ENCODE data around the gene DYSF. TPM values are rescaled to one million over a fixed set of nuclear protein-coding genes. Genes with fewer than 3 reads are reported as not detected.

Gene DYSF
- total RNA-seq, 2 donors from 2014 or later = 0.23 to 0.30 TPM

- Mint-ChIP-seq H3K9me3 (no peaks in the 10 kb centered on the region), H3K36me3 (no peaks in the 10 kb centered on the region), H3K27ac (no peak overlapping the region)
- DNase-seq (ENCODE audit: low spot score in 2 of 2) (no peak), ATAC-seq (no peak)
Measured at GRCh38 chr2:71465356-71465755, 12.0 kb downstream of the DYSF start.

- no peak for DNase-seq (ENCODE audit: low spot score in 2 of 2)
- no peaks in the 10 kb centered on the region for H3K9me3 Mint-ChIP-seq
- H3K36me3 Mint-ChIP-seq = no peaks in the 10 kb centered on the region
- H3K27ac Mint-ChIP-seq = no peak overlapping the region
- no peak for ATAC-seq
Measured at GRCh38 chr2:71465961-71466300, 12.6 kb downstream of the DYSF start.

GRCh38 chr2:71466301-71467179 is 13.2 kb downstream of the DYSF start:
- DNase-seq (ENCODE audit: low spot score in 2 of 2) (no peak), ATAC-seq (peak; percentile 30 to 62)
- Mint-ChIP-seq H3K36me3 (no peaks in the 10 kb centered on the region), H3K9me3 (no peaks in the 10 kb centered on the region), H3K27ac (no peak overlapping the region)

- Mint-ChIP-seq H3K9me3 (no peaks in the 10 kb centered on the region), H3K36me3 (no peaks in the 10 kb centered on the region), H3K27ac (no peak overlapping the region)
- ATAC-seq (peak; percentile 9 to 33), DNase-seq (ENCODE audit: low spot score in 2 of 2) (no peak)
Measured at GRCh38 chr2:71467180-71467815, 13.9 kb downstream of the DYSF start.

- ATAC-seq (no peak), DNase-seq (ENCODE audit: low spot score in 2 of 2) (no peak)
- Mint-ChIP-seq H3K9me3 (no peaks in the 10 kb centered on the region), H3K36me3 (no peaks in the 10 kb centered on the region), H3K27ac (no peak overlapping the region)
Measured at GRCh38 chr2:71468279-71469015, 15.1 kb downstream of the DYSF start.

- no peak for DNase-seq (ENCODE audit: low spot score in 2 of 2)
- H3K9me3 Mint-ChIP-seq = no peaks in the 10 kb centered on the region
- no peak for ATAC-seq
- no peaks in the 10 kb centered on the region for H3K36me3 Mint-ChIP-seq
- H3K27ac Mint-ChIP-seq = no peak overlapping the region
Measured at GRCh38 chr2:71469403-71470398, 16.3 kb downstream of the DYSF start.

GRCh38 chr2:71471276-71471675 is 17.9 kb downstream of the DYSF start:
- ATAC-seq = peak in 1 of 2 donors; percentile 59

GRCh38 chr2:71472019-71472418 is 18.7 kb downstream of the DYSF start:
- no peak for ATAC-seq
- no peaks in the 10 kb centered on the region for H3K36me3 Mint-ChIP-seq
- H3K27ac Mint-ChIP-seq = no peak overlapping the region
- no peak for DNase-seq (ENCODE audit: low spot score in 2 of 2)
- H3K9me3 Mint-ChIP-seq = no peaks in the 10 kb centered on the region

More at GRCh38 chr2:71471276-71471675, 17.9 kb downstream of the DYSF start:
- H3K9me3 Mint-ChIP-seq = no peaks in the 10 kb centered on the region
- H3K27ac Mint-ChIP-seq = no peak overlapping the region
- no peak for DNase-seq (ENCODE audit: low spot score in 2 of 2)
- H3K36me3 Mint-ChIP-seq = no peaks in the 10 kb centered on the region

- H3K27ac Mint-ChIP-seq = no peak overlapping the region
- ATAC-seq = no peak
- no peaks in the 10 kb centered on the region for H3K9me3 Mint-ChIP-seq
Measured at GRCh38 chr2:71473346-71474031, 20.1 kb downstream of the DYSF start.

GRCh38 chr2:71474116-71474743 is 20.9 kb downstream of the DYSF start:
- Mint-ChIP-seq H3K9me3 (no peaks in the 10 kb centered on the region), H3K27ac (no peak overlapping the region), H3K36me3 (no peaks in the 10 kb centered on the region)
- ATAC-seq (no peak), DNase-seq (ENCODE audit: low spot score in 2 of 2) (no peak)

More at GRCh38 chr2:71473346-71474031, 20.1 kb downstream of the DYSF start:
- no peaks in the 10 kb centered on the region for H3K36me3 Mint-ChIP-seq
- no peak for DNase-seq (ENCODE audit: low spot score in 2 of 2)

- no peak for ATAC-seq
- H3K36me3 Mint-ChIP-seq = no peaks in the 10 kb centered on the region
- DNase-seq (ENCODE audit: low spot score in 2 of 2) = no peak
- no peaks in the 10 kb centered on the region for H3K9me3 Mint-ChIP-seq
- H3K27ac Mint-ChIP-seq = no peak overlapping the region
Measured at GRCh38 chr2:71474744-71475397, 21.5 kb downstream of the DYSF start.

- ATAC-seq = no peak
- Mint-ChIP-seq H3K27ac (no peak overlapping the region), H3K9me3 (no peaks in the 10 kb centered on the region)
Measured at GRCh38 chr2:71476495-71476894, 23.1 kb downstream of the DYSF start.

GRCh38 chr2:71477231-71477691 is 23.9 kb downstream of the DYSF start:
- no peaks in the 10 kb centered on the region for H3K36me3 Mint-ChIP-seq
- ATAC-seq = no peak

More at GRCh38 chr2:71476495-71476894, 23.1 kb downstream of the DYSF start:
- no peaks in the 10 kb centered on the region for H3K36me3 Mint-ChIP-seq
- DNase-seq (ENCODE audit: low spot score in 2 of 2) = no peak

GRCh38 chr2:71478806-71479205 is 25.4 kb downstream of the DYSF start:
- Mint-ChIP-seq H3K27ac (no peak overlapping the region), H3K36me3 (no peaks in the 10 kb centered on the region), H3K9me3 (no peaks in the 10 kb centered on the region)
- no peak for DNase-seq (ENCODE audit: low spot score in 2 of 2)
- no peak for ATAC-seq

More at GRCh38 chr2:71477231-71477691, 23.9 kb downstream of the DYSF start:
- no peak for DNase-seq (ENCODE audit: low spot score in 2 of 2)
- Mint-ChIP-seq H3K27ac (no peak overlapping the region), H3K9me3 (no peaks in the 10 kb centered on the region)

GRCh38 chr2:71479261-71479660 is 25.9 kb downstream of the DYSF start:
- H3K36me3 Mint-ChIP-seq = no peaks in the 10 kb centered on the region
- ATAC-seq (no peak), DNase-seq (ENCODE audit: low spot score in 2 of 2) (no peak)
- no peak overlapping the region for H3K27ac Mint-ChIP-seq
- H3K9me3 Mint-ChIP-seq = no peaks in the 10 kb centered on the region

Data from activated naive CD4-positive, alpha-beta T cell treated with anti-CD3 and anti-CD28 coated beads, Interleukin-2, amount 50 U/mL, for 72 hours (primary cell).